HL-60/S4 (cell line): Measurements from ENCODE around the gene CD55.
"Not testable (repeated sequence)": the region's sequence is repeated elsewhere in the genome, so short reads cannot be mapped to it uniquely, and the experiment has no call there.

Experiments used
- in situ Hi-C: fragments of 300-500 bp; cut with MboI; formaldehyde crosslinking; loops from 2 replicates; pipeline ENCODE4 v1.14.3; 2022; ENCODE audit warnings: low sequenced_read_pairs

CD55 gene

GRCh38 chr1:207304710-207305488 is 16.6 kb upstream of the CD55 start:
- in situ Hi-C loops, result no loop called here

DNA sequence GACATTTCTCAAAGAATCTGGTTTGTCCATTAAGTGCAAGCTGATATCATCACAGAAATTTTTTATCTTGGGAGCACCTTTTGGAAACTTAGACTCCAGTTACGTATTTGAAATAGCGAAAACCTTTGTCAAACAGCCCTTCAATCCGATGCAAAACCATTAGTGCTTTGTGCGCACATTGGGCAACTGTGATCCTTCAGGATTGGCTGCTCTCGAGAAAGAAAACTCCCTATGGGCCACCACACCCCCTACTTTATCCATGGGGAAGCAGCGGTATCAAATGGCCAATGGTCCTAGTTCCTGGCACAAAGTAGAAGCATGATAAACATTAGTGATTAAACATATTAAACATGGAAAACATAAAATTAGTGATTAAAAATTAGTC is 16.0 kb upstream of the CD55 start:
- in situ Hi-C loops, result no loop called here

- in situ Hi-C loops, result no loop called here
These were observed 15.5 kb upstream of the CD55 start for GRCh38 chr1:207306023-207306422.

GRCh38 chr1:207306603-207307002 is 14.9 kb upstream of the CD55 start:
- in situ Hi-C loops, result no loop called here

GRCh38 chr1:207308451-207309190 is 12.9 kb upstream of the CD55 start:
- in situ Hi-C loops, result no loop called here

DNA sequence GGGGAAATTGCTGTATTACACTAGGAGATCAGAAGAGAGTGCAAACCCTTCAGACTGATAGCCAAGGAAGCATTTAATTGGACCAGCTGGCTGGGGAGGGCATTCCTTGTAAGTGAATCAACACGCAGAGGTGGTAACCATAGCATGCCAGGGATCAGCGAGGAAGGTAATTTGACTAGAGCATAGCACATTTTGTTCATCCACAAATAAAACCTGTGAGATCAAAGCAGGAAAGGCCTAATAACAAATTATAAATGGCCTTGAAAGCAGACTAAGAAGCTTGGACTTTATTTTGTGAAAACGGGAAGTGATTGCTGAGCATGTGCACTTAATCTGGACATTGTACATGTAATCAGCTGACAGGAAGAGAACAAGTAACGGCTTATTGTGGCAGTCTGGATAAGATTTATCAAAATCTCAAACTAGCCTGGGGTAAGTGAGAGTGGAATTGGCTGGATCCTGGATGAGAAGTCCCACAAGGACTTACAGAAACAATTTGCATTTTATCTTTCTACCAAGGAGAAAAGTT is 11.7 kb upstream of the CD55 start:
- in situ Hi-C loops, result no loop called here

DNA sequence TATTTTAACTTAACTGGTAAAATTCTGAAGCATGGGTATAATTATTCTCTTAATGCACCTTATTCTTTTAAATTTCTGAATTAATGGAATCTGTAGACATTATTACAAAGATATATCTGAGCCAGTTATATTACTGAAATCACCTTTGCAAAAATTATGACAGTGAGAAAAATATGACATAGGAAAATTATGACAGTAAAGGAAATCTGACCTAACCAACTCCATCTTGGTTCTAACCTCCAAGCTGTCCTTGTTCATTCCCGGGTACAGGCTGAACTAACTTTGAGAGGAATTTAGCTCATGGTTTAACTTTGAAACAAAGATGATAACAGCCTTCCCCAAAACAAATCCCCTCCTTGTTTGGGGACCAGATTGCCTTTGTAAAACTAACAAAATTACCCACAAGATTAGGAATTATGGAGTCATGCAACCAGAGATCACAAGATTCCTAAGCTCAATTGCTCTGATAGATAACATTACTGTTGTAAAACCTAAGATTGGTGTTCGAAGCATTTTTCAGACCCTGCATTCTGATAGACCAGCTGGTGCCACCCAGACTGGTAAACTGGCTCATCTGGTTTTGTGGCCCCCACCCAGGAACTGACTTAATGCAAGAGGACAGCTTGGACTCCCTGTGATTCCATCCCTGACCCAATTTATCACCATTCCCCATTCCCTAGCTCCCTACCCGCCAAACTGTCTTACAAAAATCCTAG is 9.4 kb upstream of the CD55 start:
- in situ Hi-C loops, result no loop called here

DNA sequence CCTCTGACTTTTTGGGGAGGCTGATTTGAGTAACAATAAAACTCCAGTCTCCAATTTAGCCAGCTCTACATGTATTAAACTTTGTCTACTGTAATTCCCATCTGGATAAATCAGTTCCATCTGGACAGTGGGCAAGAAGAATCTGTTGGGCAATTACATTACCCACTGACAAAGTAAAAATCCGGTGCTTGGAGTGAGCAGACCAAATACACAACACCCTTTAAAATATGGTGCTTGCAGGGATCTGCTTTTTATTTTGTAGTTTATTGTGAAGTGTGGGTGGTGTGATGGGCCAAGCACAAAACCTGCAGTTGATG is 8.9 kb upstream of the CD55 start:
- in situ Hi-C loops, result no loop called here

DNA sequence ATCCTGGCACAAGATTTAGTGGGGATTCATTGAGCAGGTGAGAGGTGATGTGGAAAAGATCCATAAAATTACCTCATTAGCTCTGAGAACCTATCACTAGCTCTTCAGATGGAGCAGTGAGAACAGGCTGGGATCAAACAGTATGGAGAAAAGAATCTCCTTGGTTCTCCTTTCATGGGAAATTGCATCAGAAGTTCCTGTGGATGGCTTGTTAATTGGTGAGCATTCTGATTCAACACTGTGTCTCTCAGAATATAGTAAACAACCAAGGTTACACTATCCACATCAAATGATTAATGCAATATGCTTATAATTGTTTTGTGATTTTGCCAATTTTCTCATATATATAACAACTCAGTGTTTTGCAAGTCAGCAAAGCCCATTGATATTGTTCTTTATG is 8.3 kb upstream of the CD55 start:
- in situ Hi-C loops, result no loop called here

DNA sequence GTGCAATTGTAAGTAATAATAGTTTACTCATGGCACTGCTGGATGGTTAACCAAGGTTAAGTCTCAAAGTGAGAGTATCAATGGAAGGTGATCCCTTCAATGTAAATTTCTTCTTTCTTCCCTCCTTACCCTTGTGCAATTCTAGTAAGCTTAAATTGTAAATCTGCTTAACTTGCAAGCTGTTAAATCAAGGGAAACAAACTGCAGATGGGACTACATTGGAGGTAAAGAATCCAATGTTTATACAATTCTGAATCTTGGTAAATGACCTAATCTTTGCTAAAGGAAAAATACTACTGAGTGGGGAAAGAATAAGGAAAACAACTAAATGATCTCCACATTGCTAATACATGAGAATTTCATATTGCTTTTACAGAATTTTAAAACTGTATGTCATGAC is 6.7 kb upstream of the CD55 start:
- in situ Hi-C loops, result no loop called here

GRCh38 chr1:207315435-207315834 is 6.0 kb upstream of the CD55 start:
- in situ Hi-C loops, result no loop called here

GRCh38 chr1:207316141-207316540 is 5.3 kb upstream of the CD55 start:
- in situ Hi-C loops, result no loop called here

DNA sequence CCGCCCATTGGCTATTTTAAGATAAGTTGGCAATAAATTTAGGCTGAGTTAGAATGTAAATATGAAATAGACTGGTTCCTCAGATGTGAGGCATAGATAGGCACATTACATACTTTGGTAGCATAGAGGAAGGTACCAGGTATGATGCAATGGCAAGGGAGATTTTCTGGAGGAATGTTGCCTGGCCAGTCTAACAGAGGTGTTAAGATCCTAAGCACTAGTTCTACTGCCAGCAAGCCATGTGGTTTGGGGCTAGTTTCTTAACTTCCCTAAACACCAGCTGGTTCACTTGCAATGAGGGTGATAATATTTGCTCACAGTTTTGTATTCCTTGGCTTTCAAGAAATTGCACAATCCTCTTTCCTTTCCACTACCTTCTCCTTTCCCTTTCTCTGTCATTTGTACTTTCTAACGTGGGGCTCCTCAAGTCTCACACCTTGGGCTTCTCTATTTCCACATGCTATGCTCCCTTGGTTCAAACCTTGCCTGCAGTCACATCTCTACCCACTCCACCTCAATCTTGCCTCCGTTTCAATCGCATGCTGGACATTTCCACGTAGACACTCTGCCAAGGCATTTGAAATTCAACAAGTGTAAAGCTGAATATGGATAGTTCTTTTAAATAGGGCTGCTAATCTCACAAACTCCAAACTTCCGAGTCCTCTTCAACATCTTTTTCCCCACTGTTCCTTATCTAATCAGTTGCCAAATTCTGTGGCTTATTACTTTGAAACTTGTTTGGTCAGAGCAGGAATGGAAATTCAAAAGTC is 4.7 kb upstream of the CD55 start:
- in situ Hi-C loops, result no loop called here

GRCh38 chr1:207317561-207317960 is 3.9 kb upstream of the CD55 start:
- in situ Hi-C loops, result no loop called here

- in situ Hi-C loops, result no loop called here
These were observed 3.3 kb upstream of the CD55 start for GRCh38 chr1:207318072-207318619.

GRCh38 chr1:207319199-207319598 is 2.3 kb upstream of the CD55 start:
- in situ Hi-C loops, result no loop called here

DNA sequence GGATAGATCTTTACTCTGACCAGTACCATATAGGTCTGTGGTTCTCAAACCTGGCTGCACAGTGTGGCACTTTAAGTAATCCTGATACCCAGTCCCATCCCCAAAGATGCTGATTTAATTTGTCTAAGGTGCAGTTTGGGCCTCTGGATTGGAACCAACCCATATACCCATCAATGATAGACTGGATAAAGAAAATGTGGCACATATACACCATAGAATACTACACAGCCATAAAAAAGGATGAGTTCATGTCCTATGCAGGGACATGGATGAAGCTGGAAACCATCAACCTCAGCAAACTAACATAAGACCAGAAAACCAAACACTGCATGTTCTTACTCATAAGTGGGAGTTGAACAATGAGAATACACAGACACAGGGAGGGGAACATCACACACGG is 1.4 kb upstream of the CD55 start:
- in situ Hi-C loops, result not testable (repeated sequence)

- in situ Hi-C loops, result no loop called here
These were observed 540 bp downstream of the CD55 start for GRCh38 chr1:207321790-207322645.

DNA sequence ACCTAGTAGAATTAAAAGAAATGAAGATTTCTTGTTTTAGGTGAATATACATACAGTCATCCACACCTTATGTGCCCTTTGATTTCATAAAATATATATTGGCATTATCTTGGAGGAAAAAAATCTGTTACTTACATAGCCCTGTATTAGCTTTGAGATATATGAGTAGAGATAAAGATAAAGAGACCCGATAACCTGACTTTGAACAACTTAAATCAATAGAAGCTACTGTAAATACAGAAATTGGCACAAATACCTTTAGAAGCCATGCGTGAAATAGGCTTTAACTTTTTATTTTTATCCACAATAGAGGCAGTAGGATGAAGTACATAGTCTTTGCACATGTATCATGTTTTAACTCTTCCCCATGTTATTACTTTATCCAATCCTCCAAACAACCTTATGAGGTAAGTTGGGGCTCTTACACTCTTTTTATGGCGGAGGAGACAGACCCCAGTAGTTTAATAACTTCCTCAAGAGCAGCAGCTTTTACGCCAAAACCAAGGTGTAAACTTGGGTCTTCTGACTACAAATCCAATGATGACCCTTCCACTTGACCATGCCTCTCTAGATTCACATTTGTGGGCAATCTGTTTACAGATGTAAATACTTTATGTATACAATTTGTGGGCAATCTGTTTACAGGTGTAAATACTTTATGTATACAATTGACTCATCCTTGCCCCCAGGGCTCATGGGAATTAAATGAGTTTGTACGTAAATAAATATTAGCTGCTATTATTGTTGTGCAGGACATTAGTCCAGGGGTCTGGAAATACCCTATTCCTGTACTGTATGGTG is 2.1 kb downstream of the CD55 start:
- in situ Hi-C loops, result no loop called here
